IMR-90 (cell line): ENCODE data around the gene SLC22A5. TPM values are rescaled to one million over a fixed set of nuclear protein-coding genes. Genes with fewer than 3 reads are reported as not detected.

Experiments
- ATAC-seq: fragments of 200-7000 bp; cut with Tn5 transposase; 2 replicates; pipeline ENCODE4 v1.9.1; 2020; ENCODE audit warnings: low read depth, mild to moderate bottlenecking, moderate library complexity
- BruUV-seq: library from RNA; stranded (reverse); fragments of 400-500 nt; replicated peaks from 2 replicates; lab custom pipeline; 2021; lab: Mats Ljungman, UMichigan
- CTCF ChIA-PET: fragments of 300-600 bp; formaldehyde crosslinking; extraction: SDS; loops from one replicate; lab custom pipeline; 2021; ENCODE audit warnings: antibody characterized with exemption; lab: Yijun Ruan, JAX
- POLR2A ChIA-PET: fragments of 300-600 bp; sonication (Branson Sonifier 250); formaldehyde crosslinking; loops from one replicate; lab custom pipeline; 2022; ENCODE audit warnings: antibody characterized with exemption; ENCODE audit not compliant: unreplicated experiment; lab: Charles Lee
- DNase-seq: peaks from one replicate; pipeline ENCODE4 v3.0.0; 2013
- H2AFZ ChIP-seq: replicated peaks from 2 replicates; pipeline ENCODE3; 2013; ENCODE audit warnings: low read length, mild to moderate bottlenecking; ENCODE audit not compliant: poor library complexity
- H2AK5ac ChIP-seq: 2 replicates; pipeline ENCODE4 v1.6.1; 2013; ENCODE audit warnings: low read depth, low read length, inconsistent platforms
- H2AK9ac ChIP-seq: replicated peaks from 2 replicates; pipeline ENCODE3; 2013; ENCODE audit warnings: mild to moderate bottlenecking, low read depth, low read length, moderate library complexity; ENCODE audit not compliant: poor library complexity
- H2BK120ac ChIP-seq: 2 replicates; pipeline ENCODE4 v1.6.1; 2013; ENCODE audit warnings: low read depth, low read length, inconsistent platforms
- H2BK15ac ChIP-seq: 3 replicates; pipeline ENCODE4 v1.6.1; 2013; ENCODE audit warnings: low read depth, low read length, inconsistent platforms
- H2BK20ac ChIP-seq: 2 replicates; pipeline ENCODE4 v1.6.1; 2013; ENCODE audit warnings: low read depth, mild to moderate bottlenecking, inconsistent platforms, low read length, moderate library complexity
- H2BK5ac ChIP-seq: 2 replicates; pipeline ENCODE4 v1.6.1; 2013; ENCODE audit warnings: mild to moderate bottlenecking, low read depth, low read length, inconsistent platforms; ENCODE audit not compliant: poor library complexity, severe bottlenecking
- H3K14ac ChIP-seq: replicated peaks from 2 replicates; pipeline ENCODE4 v1.6.1; 2013; ENCODE audit warnings: low read depth, low read length, inconsistent platforms
- H3K18ac ChIP-seq: 2 replicates; pipeline ENCODE4 v1.6.1; 2013; ENCODE audit warnings: low read depth, low read length, control low read depth
- H3K23ac ChIP-seq: 2 replicates; pipeline ENCODE4 v1.6.1; 2013; ENCODE audit warnings: low read depth, low read length, inconsistent platforms
- H3K27ac ChIP-seq: 2 replicates; pipeline ENCODE4 v1.5.1; 2013; ENCODE audit warnings: mild to moderate bottlenecking, control low read depth, low read length; ENCODE audit not compliant: insufficient read depth
- H3K27me3 ChIP-seq: 2 replicates; pipeline ENCODE4 v1.6.1; 2013; ENCODE audit warnings: low read length; ENCODE audit not compliant: control insufficient read depth, insufficient read depth
- H3K36me3 ChIP-seq: 2 replicates; pipeline ENCODE4 v1.6.1; 2013; ENCODE audit warnings: low read length, mixed read lengths; ENCODE audit not compliant: control insufficient read depth, insufficient read depth
- H3K4ac ChIP-seq: 2 replicates; pipeline ENCODE4 v1.6.1; 2013; ENCODE audit warnings: low read depth, low read length, inconsistent platforms
- H3K4me1 ChIP-seq: 2 replicates; pipeline ENCODE4 v1.6.1; 2013; ENCODE audit warnings: low read length, mixed read lengths; ENCODE audit not compliant: control insufficient read depth, insufficient read depth
- H3K4me2 ChIP-seq: 2 replicates; pipeline ENCODE4 v1.6.1; 2013; ENCODE audit warnings: low read depth, mild to moderate bottlenecking, control low read depth, low read length, moderate library complexity
- H3K4me3 ChIP-seq: 2 replicates; pipeline ENCODE4 v1.5.1; 2013; ENCODE audit warnings: low read depth, mild to moderate bottlenecking, control low read depth, low read length, moderate library complexity; ENCODE audit not compliant: insufficient read depth
- H3K56ac ChIP-seq: 2 replicates; pipeline ENCODE4 v1.6.1; 2013; ENCODE audit warnings: low read length, inconsistent platforms; ENCODE audit not compliant: insufficient read depth; ENCODE audit errors: extremely low read depth
- H3K79me1 ChIP-seq, 2 experiments: 2 replicates each; pipeline ENCODE4 v1.6.1; 2013; ENCODE audit warnings: low read length in 2 of 2, inconsistent platforms in 1 of 2, low read depth in 1 of 2
- H3K9ac ChIP-seq: 2 replicates; pipeline ENCODE4 v1.6.1; 2013; ENCODE audit warnings: low read depth, low read length, control low read depth
- H3K9me1 ChIP-seq: 2 replicates; pipeline ENCODE4 v1.6.1; 2013; ENCODE audit warnings: low read length, inconsistent platforms; ENCODE audit not compliant: insufficient read depth
- H3K9me3 ChIP-seq: 2 replicates; pipeline ENCODE4 v1.6.1; 2013; ENCODE audit warnings: low read length; ENCODE audit not compliant: control insufficient read depth, insufficient read depth
- H4K20me1 ChIP-seq: 2 replicates; pipeline ENCODE4 v1.6.1; 2013; ENCODE audit warnings: low read length, inconsistent platforms; ENCODE audit not compliant: insufficient read depth
- H4K5ac ChIP-seq: 2 replicates; pipeline ENCODE4 v1.6.1; 2013; ENCODE audit warnings: mild to moderate bottlenecking, low read depth, low read length, control low read depth
- H4K8ac ChIP-seq, 2 experiments: 2 replicates each; pipeline ENCODE4 v1.6.1; 2013; ENCODE audit warnings: low read depth in 2 of 2, low read length in 2 of 2, control low read depth in 1 of 2, inconsistent platforms in 1 of 2
- H4K91ac ChIP-seq: 2 replicates; pipeline ENCODE4 v1.6.1; 2013; ENCODE audit warnings: low read depth, low read length, inconsistent platforms; ENCODE audit not compliant: insufficient read depth
- BHLHE40 ChIP-seq: fragments of 150-350 bp; IDR thresholded peaks from 2 replicates; pipeline ENCODE4 v1.6.1; 2016; ENCODE audit warnings: mild to moderate bottlenecking, low read depth, low read length
- CEBPB ChIP-seq: IDR thresholded peaks from 2 replicates; pipeline ENCODE4 v1.6.1; 2012; ENCODE audit warnings: low read depth, low read length, improper control_type of control experiment
- FOS ChIP-seq: fragments of 150-350 bp; IDR thresholded peaks from 2 replicates; pipeline ENCODE4 v1.6.1; 2016; ENCODE audit warnings: low read depth, low read length
- MAZ ChIP-seq: IDR thresholded peaks from 2 replicates; pipeline ENCODE4 v1.6.1; 2012; ENCODE audit warnings: low read depth, mild to moderate bottlenecking, low read length, improper control_type of control experiment, moderate library complexity, borderline replicate concordance
- MXI1 ChIP-seq: IDR thresholded peaks from 2 replicates; pipeline ENCODE4 v1.6.1; 2012; ENCODE audit warnings: low read depth, mild to moderate bottlenecking, low read length, moderate library complexity, borderline replicate concordance
- NFE2L2 ChIP-seq: fragments of 150-350 bp; IDR thresholded peaks from 2 replicates; pipeline ENCODE4 v1.6.1; 2016; ENCODE audit warnings: low read depth, mild to moderate bottlenecking, low read length
- RFX5 ChIP-seq: IDR thresholded peaks from 2 replicates; pipeline ENCODE4 v1.8.0; 2012; ENCODE audit warnings: low read depth, mild to moderate bottlenecking, low read length, moderate library complexity
- SMC3 ChIP-seq: fragments of 150-350 bp; IDR thresholded peaks from 2 replicates; pipeline ENCODE4 v1.6.1; 2016; ENCODE audit warnings: low read depth, mild to moderate bottlenecking, antibody characterized with exemption, low read length, moderate library complexity
- WGBS, 2 experiments: methylation state at CpG; one replicate each; pipeline versions ENCODE4 v1.1.5 to v1.1.7; 2013; ENCODE audit warnings: missing lambda C conversion rate in 2 of 2; ENCODE audit not compliant: insufficient read length in 1 of 2; ENCODE audit errors: extremely low coverage in 2 of 2; 5-methylcytosine and 5-hydroxymethylcytosine counted together
- dilution Hi-C: fragments of 300-500 bp; cut with HindIII; formaldehyde crosslinking; loops from one replicate; pipeline ENCODE4 v1.14.3; 2018; ENCODE audit warnings: low sequenced_read_pairs; ENCODE audit not compliant: unreplicated experiment
- in situ Hi-C: fragments of 300-500 bp; cut with MboI; formaldehyde crosslinking; loops from 3 replicates; pipeline ENCODE4 v1.14.3; 2019; ENCODE audit warnings: low sequenced_read_pairs, inconsistent platforms, mixed read lengths
- intact Hi-C: fragments of 100-400 bp; cut with micrococcal nuclease; formaldehyde crosslinking; loops from 2 replicates; pipeline ENCODE4 v1.10.0; 2022
- polyA plus RNA-seq, 3 experiments: library from polyadenylated mRNA; depleted of rRNA; stranded (reverse); fragments of >200 nt; gene quantifications; 2 replicates each; pipeline ENCODE4 v1.2.3, GENCODE V29; 2012; ENCODE audit warnings: low replicate concordance in 1 of 3
- total RNA-seq: library from RNA; depleted of rRNA; stranded (reverse); fragments of >200 nt; gene quantifications from 2 replicates; pipeline ENCODE4 v1.2.3, GENCODE V29; 2012

The SLC22A5 gene
- total and polyA plus RNA-seq, 2 of the 4 experiments (the other 2 are of a cell fraction) = 6.1 to 7.1 TPM

DNA sequence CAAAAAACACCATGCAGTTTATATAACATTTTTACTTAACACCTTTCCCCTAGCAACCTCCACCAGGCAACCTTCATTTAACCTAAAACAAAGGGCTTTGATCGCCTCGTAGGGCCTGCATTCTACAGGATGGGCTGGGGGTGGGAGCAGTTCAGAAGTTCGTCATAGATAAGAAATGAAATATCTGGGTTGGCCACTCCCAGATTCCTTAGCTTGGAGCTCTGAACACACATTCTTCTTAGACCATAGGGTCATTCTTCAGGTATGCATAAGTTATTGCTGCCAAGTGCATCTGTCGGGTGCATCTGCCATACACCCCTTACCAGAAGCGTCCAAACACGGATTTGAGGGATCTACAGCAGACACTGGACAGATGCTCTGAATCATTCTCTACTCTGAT lies 4.3 kb upstream of the SLC22A5 start:
- dilution Hi-C loops = no loop called here
- H4K8ac ChIP-seq = 0 out of 4 replicates have a peak overlapping the region, but pooled peaks of 1 of the 2 experiments have one; percentile 9
- no peak overlapping the region for H3K18ac ChIP-seq
- no peak overlapping the region for H3K56ac ChIP-seq
- ChIA-PET POLR2A (no interaction called here), CTCF (no interaction called here)
- no peaks in the 10 kb centered on the region for H3K27me3 ChIP-seq
- no peak overlapping the region for H2BK120ac ChIP-seq
- no peaks in the 10 kb centered on the region for H4K20me1 ChIP-seq
- H2AK5ac ChIP-seq = no peak overlapping the region
- no peak overlapping the region for H4K5ac ChIP-seq
- H2AK9ac ChIP-seq = no peak overlapping the region
- no peak overlapping the region for H3K23ac ChIP-seq
- no peak overlapping the region for H3K14ac ChIP-seq
- no peak overlapping the region for H3K4me2 ChIP-seq
- H2BK20ac ChIP-seq = no peak overlapping the region
- peaks cover 6% of the 10 kb centered on the region for H3K9me1 ChIP-seq
- DNase-seq (peak; percentile 74), ATAC-seq (peak; percentile 15)
- TF ChIP-seq BHLHE40 = no peak
- no peak for TF ChIP-seq CEBPB
- no peak for TF ChIP-seq MXI1
- no peak for TF ChIP-seq MAZ
- TF ChIP-seq FOS = no peak
- TF ChIP-seq RFX5 = no peak
- TF ChIP-seq NFE2L2 = no peak
- no peak for TF ChIP-seq SMC3
- H3K4ac ChIP-seq = no peak overlapping the region
- BruUV-seq = no TSS peak
- intact Hi-C loops = loop anchor here (2.0 to 5.0 kb wide), 3 partner anchors 70 to 183 kb away; partner anchors contain the start of gene SLC22A4
- no peak overlapping the region for H3K27ac ChIP-seq
- peak overlapping the region; percentile 65 for H2AFZ ChIP-seq
- H3K79me1 ChIP-seq = peaks cover 0 to 4% of the 10 kb centered on the region in 2 experiments; a peak in 1 of 4 replicates
- H2BK15ac ChIP-seq = no peak overlapping the region
- H3K4me3 ChIP-seq = no peak overlapping the region
- H3K9me3 ChIP-seq = no peaks in the 10 kb centered on the region
- H3K9ac ChIP-seq = no peak overlapping the region
- in situ Hi-C loops = loop anchor here (10.0 kb wide), 1 partner anchor 300 kb away; the partner anchor contains the start of gene IL3
- no peaks in the 10 kb centered on the region for H3K36me3 ChIP-seq
- WGBS, 2 experiments = 82% methylated on average over 3 of the region's 6 CpGs; no CpG with 5 or more reads in 1 of the 2 experiments
- H4K91ac ChIP-seq = no peak overlapping the region
- no peak overlapping the region for H2BK5ac ChIP-seq
- H3K4me1 ChIP-seq = peaks cover 8% of the 10 kb centered on the region
